ENCODE results near the gene DDX42.

DNA sequence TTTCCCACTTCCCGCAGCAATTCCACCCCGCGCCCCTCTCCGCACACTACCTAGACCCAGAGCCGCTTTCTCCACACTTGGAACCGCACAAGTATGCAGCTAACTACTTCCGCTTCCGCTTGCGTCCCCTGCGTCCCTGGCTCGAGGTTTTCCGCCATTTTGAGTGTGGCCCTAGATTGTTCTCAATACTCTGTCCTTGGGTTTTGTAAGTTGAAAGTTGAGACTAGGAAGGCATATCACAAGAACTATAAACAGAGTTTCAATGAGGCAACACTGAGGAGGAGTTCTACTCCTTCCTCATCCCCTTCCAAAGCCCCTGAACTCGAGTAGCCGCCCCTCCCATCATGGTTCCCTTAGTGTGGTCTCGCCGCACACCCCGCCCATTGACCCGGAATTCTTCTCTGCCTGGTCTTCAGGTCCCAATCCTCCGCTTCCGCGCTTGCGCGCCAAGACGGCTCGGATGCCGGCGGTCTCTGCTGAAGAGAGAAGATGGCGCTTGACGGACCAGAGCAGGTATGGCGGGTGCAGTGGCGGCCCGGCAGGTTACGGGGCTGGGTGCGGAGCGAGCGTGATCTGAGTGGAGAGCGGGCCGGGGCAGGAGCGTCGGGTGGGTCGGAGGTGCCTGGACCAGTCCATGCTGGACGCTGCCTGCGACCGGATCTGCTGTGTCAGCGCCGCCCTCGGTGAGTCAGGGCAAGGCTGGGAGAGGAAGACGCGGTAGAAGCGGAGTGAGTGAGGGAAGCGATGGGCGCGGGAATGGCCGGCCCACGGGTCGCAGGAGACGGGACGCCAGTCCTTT lies 53.2 kb downstream of the DDX42 start, which contains the start of the genes FTSJ3 and PSMC5:
- TF ChIP-seq, protein P1, sequence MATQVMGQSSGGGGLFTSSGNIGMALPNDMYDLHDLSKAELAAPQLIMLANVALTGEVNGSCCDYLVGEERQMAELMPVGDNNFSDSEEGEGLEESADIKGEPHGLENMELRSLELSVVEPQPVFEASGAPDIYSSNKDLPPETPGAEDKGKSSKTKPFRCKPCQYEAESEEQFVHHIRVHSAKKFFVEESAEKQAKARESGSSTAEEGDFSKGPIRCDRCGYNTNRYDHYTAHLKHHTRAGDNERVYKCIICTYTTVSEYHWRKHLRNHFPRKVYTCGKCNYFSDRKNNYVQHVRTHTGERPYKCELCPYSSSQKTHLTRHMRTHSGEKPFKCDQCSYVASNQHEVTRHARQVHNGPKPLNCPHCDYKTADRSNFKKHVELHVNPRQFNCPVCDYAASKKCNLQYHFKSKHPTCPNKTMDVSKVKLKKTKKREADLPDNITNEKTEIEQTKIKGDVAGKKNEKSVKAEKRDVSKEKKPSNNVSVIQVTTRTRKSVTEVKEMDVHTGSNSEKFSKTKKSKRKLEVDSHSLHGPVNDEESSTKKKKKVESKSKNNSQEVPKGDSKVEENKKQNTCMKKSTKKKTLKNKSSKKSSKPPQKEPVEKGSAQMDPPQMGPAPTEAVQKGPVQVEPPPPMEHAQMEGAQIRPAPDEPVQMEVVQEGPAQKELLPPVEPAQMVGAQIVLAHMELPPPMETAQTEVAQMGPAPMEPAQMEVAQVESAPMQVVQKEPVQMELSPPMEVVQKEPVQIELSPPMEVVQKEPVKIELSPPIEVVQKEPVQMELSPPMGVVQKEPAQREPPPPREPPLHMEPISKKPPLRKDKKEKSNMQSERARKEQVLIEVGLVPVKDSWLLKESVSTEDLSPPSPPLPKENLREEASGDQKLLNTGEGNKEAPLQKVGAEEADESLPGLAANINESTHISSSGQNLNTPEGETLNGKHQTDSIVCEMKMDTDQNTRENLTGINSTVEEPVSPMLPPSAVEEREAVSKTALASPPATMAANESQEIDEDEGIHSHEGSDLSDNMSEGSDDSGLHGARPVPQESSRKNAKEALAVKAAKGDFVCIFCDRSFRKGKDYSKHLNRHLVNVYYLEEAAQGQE (IDR thresholded peaks at IDR 0.05; ENCODE audit: unreplicated experiment): no peak
- peak; percentile 41 to 59 for TF ChIP-seq CTCF (conservative IDR thresholded peaks at IDR 0.05; ENCODE audit: low read depth in 2 of 2)
- no peak for TF ChIP-seq NANOG (IDR thresholded peaks at IDR 0.05; ENCODE audit: borderline replicate concordance)
- TF ChIP-seq POLR2AphosphoS5 (IDR thresholded peaks at IDR 0.05; ENCODE audit: low read depth): peak; percentile 88
- TF ChIP-seq CREB1 (CRISPR knock-in tag; IDR thresholded peaks at IDR 0.05; ENCODE audit: low read depth): peak; percentile 72
- no peak for TF ChIP-seq EZH2 (IDR thresholded peaks at IDR 0.05; ENCODE audit: low read depth, unreplicated experiment)
